IPS DF 19.7 (cell line): ENCODE measurements around the gene INSIG1.

Experiments used
- DNase-seq: peaks from one replicate; pipeline ENCODE4 v3.0.0-alpha.2; 2013; ENCODE audit warnings: low read depth, low spot score

Gene INSIG1

DNA sequence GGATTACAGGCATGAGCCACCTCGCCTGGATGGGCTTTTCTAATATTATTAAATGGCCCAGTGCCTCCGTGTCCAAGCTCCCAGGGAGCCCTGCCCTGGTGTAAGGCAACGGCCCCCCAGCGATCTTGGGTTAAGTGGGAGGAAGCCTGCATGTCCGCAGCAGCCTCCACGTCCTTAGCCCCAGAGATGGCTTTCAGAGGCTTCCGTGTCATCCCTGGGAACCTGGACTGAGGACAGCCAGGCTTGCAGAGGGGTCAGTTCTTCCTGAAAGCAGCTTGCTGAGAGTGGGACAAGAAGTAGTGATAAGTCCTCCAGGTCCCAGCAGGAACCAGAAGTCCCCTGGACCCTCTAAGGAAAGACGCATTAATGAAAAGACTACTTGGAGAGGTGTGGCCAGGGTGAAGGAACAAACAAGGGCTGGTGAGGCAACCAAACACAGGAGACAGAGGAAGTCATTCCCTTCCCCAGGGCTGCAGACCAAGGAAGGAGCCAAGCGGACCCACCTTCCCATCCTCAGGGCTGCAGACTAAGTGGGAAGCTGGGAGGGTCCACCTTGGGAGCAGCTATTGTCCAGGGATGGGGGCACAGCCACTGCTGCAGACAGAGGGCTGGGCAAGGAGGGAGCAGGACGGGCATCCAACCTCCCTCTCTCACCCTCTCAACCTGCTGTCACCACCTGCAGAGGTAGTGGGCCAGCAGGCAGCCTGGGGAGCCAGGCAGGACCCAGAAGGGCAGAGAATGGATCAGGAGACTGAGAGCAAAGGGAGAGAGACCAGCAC lies 13.0 kb upstream of the INSIG1 start:
- DNase-seq: no peak

- DNase-seq: no peak
Observed at GRCh38 chr7:155285423-155285822, 12.3 kb upstream of the INSIG1 start.

- DNase-seq: no peak
Observed at GRCh38 chr7:155285833-155286232, 11.8 kb upstream of the INSIG1 start.

- no peak for DNase-seq
Observed at GRCh38 chr7:155286686-155287085, 11.0 kb upstream of the INSIG1 start.

DNA sequence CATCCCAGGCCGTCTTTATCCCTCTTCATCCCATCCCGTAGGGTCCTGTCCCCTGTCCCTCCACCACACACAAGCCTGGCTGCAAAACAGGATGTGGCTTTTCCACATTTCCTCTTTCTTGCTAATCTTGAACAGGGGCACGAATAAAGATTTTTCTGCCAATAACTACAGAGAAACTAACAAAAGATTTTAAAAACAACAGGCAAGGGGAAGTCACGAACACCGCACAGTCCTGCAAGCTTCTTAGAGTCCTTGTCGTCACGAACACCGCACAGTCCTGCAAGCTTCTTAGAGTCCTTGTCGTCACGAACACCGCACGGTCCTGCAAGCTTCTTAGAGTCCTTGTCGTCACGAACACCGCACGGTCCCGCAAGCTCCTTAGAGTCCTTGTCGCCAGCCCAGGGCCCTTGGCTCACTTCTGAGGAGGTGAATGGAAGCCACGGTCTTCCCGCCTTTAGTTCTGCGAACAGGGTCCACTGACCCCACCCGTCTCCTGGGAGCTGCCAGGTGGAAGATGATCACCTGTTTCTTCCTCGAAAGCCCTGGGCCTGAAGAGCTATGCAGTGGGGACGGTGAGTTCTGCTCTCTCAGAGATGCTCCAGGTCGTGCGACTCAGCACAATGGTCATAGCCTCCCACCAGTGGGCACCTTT lies 10.3 kb upstream of the INSIG1 start:
- DNase-seq: no peak

DNA sequence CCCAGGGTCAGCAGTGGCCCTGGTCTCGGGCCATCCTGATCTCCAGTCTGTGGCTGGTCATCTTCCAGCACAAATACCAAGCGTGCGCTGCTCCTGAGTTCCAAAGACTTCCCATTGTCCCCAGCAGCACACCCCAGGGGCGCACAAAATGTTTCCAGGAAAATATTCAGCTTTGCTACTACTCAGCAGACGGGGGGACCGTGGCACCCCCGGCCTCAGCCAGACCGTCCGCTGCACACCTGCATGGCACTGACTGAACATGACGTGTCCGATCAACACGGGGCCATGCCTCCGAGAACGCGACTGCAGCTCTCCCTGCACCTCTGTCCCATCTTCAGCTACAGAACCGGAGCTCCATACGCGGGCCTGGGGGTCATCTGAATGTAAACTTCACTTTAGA lies 9.6 kb upstream of the INSIG1 start:
- DNase-seq: no peak

- no peak for DNase-seq
Observed at GRCh38 chr7:155289107-155289506, 8.6 kb upstream of the INSIG1 start.

GRCh38 chr7:155289949-155290501 lies 7.7 kb upstream of the INSIG1 start:
- DNase-seq: no peak

GRCh38 chr7:155291045-155291530 lies 6.6 kb upstream of the INSIG1 start:
- no peak for DNase-seq

GRCh38 chr7:155291729-155292128 lies 5.9 kb upstream of the INSIG1 start:
- DNase-seq: no peak

DNA sequence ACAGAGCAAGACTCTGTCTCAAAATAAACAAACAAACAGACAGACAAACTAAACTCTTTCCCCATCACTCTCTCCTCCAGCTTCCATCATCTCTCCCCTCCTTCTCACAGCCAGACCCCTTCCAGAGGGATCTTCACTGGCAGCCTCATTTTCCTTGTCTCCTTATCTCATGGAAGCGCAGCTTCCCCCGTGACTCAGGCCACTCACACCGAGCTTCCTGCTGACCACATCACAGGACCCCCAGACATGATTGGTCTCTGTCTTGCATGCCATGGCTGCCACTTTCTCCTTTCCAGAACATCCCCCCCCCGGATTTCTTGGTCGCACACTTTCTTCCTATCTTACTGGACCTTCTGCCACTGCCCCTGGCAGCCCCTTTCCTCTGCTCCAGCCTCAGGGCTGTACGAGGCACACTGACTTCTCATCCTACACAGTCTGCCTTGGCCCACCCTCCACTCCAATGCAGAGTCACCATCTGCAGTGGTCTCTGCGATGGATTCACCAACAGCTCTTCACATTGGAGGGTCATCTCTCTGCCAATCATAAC lies 4.9 kb upstream of the INSIG1 start:
- no peak for DNase-seq

DNA sequence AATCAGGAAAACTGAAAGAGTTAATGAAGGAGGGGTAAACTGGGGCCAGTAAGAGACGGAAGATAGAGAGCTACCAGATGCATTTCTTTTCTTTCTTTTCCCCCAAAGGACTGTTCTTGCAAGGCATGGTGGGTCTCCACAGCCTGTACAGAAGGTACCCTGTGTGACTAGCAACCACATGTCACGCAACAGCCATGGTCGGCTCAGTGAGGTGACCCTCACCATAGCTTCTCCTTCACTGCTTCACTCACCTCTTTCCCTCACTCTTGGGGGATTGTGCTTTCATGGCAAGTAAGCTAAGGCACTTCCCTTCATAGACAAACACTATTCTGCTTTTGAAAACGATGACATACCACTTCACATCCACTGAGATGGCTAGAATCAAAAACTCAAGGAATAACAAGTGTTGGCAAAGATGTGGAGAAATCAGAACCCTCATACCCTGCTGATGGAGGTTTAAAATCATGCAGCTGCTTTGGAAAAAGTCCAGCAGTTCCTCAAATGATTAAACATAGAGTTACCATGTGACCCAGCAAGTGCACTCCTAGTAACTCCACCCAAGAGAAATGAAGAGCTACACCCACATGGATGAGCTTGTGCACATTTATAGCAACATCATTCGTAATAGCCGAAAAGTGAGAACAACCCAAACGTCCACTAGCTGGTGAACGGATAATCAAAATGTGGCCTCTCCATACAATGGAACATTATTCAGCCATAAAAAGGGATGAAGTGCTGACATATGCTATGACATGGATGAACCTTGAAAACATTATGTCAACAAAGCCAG lies 3.8 kb upstream of the INSIG1 start:
- DNase-seq: no peak

GRCh38 chr7:155294511-155294778 lies 3.2 kb upstream of the INSIG1 start:
- no peak for DNase-seq

GRCh38 chr7:155295511-155295910 lies 2.2 kb upstream of the INSIG1 start:
- DNase-seq: no peak

DNA sequence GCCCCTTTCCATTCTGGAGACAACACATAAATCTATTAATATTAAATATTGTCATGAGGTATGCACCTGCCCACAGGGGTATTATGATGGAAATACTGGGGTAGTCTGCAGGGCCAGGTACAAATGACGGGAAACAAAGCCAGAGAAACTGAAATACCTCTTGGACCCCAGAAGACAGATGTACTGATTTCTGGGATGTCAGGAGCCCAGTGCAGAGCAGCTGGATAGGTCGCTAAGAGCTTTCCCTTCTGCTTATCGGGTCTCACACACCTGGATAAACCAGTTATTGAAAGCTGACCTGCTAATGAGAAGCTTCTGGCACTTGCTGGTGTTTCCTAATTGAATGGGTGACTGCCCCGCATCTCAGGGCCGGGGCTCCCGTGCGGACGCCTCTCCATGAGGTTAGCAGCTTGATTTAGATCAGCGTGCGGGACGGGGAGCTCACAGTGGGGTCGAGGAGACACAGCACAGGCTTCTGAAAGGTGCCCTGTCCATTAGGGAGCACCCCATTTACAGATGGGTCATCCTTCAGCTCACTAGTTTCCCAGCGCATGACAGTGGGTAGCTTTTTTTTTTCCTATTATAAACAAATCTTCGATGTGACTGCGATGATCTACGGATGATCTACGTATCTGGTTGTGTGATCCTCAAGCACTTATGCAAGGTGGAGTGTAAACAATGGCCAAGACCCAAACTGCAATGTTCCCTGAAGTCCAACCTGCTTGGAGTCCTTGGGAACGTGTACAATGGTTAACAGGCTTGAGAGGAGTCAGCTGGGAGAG lies 1.5 kb upstream of the INSIG1 start:
- DNase-seq: no peak

DNA sequence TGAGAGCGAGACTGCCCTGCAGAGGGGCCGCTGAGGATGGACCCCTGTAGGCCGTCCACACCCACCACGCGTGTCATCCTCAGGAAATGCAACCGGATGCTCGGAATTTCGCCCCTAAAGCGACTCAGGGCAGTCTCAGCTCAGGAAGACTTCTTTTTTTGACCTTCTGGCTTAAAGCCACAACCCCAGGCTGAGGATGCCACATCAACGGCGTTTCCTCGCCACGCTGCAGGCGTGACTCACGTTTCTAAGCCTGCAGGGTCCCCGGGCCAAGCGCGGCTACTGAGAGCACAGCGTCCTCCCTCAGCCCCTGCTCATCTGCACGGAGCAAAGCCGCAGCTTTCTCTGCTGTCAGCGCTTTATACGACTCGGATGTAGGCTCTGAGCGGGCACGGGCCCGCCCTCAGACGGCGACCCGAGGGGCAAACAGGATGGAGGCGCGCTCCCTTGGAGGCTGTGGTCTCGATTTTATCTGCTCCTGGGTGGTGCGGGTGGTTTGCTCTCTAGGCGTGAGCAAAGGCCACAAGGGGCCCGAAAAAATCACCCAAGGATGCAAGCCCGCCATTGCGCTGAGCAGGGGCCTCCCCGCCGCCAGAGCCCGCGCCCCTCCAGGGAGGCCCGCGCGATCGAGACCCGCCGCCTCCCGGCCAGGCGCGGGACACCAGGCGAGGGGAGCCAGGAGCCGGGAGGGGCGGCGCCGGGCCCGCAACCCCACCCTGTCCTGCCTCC lies 726 bp upstream of the INSIG1 start:
- DNase-seq: no peak

GRCh38 chr7:155298288-155298833 lies 683 bp downstream of the INSIG1 start:
- no peak for DNase-seq

DNA sequence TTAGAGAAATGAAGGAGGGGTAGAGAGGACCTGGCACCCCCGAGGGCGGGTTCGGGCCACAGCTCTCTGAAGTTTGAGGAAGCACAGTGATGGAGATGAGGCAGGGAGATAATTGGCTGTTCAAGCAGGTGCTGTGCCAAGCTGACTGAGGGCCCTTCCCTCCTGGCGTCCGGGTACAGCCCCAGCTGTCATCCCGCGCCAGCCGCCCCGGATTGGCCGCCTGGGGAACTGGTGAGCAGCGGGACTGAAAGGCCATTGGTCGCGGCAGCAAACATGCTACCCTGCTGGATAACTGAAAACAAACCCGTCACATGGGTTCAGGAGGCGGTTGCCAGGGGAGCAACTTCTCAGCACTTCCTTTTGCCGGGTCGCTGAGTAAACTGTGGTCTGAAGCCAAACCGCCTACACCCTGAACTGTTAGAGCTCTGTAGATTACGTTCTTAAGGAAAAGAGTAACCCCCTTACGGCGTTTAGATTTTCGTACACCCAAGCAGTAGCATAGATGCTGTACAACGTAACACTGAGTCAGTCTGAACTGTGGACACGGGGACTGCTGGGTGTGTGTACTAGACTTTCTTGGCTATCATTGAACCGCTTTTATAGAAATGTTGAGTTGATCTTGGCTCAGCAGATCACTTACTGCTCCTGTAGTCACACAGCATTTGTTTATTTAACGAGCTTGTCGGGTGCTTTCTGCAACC lies 1.3 kb downstream of the INSIG1 start:
- DNase-seq: peak; percentile 78

GRCh38 chr7:155299535-155300202 lies 2.0 kb downstream of the INSIG1 start:
- no peak for DNase-seq
